GM12873 (cell line): Measurements from ENCODE around the gene RECK.

Experiments used
- TF ChIP-seq, protein P1 (sequence below): IDR thresholded peaks from 2 replicates; pipeline ENCODE4 v1.5.1; 2012; ENCODE audit warnings: low read depth, mild to moderate bottlenecking, moderate library complexity, low read length, control low read depth; ENCODE audit not compliant: insufficient read depth; ENCODE audit errors: missing control alignments

RECK gene

DNA sequence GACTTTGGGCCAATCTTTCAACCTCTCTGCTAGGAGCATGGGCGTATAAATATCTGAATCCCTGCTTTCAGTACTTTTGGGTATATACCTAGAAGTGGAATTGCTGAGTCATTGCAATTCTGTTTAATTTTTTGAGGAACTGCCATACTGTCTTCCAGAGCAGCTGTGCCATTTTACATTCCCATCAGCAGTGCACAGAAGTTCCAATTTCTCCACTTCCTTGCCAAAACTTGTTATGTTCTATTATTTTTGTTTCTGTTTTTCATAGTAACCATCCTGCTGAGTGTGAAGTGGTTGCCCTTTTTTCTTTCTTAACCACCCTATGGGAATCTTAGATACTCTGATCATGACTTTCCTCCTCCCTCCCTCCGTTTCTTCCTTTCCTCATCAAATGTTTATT lies 121.4 kb downstream of the RECK start:
- TF ChIP-seq, protein P1, sequence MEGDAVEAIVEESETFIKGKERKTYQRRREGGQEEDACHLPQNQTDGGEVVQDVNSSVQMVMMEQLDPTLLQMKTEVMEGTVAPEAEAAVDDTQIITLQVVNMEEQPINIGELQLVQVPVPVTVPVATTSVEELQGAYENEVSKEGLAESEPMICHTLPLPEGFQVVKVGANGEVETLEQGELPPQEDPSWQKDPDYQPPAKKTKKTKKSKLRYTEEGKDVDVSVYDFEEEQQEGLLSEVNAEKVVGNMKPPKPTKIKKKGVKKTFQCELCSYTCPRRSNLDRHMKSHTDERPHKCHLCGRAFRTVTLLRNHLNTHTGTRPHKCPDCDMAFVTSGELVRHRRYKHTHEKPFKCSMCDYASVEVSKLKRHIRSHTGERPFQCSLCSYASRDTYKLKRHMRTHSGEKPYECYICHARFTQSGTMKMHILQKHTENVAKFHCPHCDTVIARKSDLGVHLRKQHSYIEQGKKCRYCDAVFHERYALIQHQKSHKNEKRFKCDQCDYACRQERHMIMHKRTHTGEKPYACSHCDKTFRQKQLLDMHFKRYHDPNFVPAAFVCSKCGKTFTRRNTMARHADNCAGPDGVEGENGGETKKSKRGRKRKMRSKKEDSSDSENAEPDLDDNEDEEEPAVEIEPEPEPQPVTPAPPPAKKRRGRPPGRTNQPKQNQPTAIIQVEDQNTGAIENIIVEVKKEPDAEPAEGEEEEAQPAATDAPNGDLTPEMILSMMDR, result no peak

DNA sequence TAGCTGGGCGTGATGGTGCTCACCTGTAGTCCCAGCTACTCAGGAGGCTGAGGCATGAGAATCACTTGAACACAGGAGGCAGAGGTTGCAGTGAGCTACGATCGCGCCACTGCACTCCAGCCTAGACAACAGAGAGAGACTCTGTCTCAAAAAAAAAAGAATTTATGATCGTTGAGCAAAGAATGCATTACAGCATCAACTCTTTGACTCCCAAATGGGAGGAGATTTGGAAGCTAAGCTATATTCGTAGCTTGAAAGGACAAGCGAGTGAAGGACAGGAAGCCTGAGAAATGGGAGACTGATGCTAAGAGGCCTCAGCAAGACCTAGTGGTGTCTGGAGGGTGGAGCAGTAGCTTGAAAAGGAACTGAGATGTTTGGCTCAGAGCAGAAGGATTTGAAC lies 122.2 kb downstream of the RECK start:
- TF ChIP-seq, protein P1, result no peak

DNA sequence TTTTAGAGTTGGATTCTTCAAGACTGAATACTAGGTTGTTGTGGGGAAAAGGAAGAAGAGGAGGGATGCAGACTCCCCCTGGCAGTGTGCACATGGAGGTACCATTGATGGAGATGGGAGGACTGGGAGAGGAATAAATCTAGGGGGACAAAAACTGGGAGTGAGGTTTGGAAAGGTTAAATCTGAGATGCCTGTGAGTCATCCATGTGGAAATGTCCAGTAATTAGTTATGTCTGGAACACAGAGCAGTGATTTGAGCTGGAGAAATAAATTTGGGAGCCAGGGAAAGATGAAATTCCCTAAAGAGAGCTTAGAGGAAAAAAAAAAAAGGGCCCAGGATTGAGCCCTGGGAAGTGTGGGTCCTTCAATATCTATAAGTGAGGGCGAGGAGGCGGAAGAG lies 124.5 kb downstream of the RECK start:
- TF ChIP-seq, protein P1, result no peak

DNA sequence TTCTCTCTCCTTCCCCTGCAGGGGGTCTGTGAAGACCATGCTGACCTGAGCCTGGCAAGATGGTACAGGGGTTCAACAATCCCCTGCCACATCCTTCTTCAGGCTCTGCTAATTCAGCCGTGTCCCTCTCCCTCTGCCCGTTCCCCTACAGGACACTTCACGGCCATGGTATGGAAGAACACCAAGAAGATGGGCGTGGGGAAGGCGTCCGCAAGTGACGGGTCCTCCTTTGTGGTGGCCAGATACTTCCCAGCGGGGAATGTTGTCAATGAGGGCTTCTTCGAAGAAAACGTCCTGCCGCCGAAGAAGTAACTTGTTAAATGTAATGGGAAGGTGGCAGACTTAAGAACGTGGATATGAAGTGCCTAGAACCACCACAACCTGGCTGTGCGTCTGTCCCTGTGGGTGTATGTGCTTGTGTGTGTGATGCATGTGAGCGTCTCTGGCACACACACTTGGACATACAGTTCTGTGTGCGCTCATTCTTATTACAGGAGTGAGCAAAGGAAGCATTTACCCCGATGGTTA lies 125.6 kb downstream of the RECK start:
- TF ChIP-seq, protein P1, result no peak

DNA sequence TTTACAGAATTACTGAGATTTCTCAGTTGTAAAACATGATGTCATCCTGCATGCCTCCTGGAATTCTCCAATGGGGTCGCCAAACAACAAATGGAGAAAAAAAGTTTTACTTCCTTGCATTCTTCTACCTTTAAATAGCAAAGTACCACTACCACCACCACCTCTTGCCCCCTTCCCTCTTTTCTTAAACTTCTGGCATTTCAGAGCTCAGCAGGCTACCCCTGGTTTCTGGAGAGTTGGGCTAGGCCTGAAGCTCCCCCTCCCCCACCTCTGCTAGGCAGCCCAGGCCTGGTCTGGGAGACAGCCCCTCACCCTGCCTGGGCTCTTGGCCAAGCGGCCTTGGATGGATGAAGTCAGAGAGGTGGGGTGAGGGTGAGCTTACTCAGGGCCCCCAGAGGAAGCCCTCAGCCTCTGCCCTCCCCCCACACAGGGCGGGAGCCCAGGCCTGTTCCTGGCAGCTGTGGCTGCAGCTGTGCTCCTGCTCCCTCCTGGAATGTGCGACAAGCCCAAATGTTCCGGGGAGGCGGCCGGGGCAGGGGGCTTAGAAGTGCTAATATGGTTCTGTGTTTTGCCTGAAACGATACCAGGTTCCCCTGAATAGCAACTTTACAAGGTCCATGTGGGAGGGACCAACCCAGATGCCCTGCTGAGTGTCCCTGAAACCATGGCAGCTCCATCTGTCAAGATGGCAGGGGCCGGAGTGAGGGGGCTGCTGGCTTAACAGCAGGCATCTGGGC lies 126.5 kb downstream of the RECK start:
- TF ChIP-seq, protein P1, result no peak

DNA sequence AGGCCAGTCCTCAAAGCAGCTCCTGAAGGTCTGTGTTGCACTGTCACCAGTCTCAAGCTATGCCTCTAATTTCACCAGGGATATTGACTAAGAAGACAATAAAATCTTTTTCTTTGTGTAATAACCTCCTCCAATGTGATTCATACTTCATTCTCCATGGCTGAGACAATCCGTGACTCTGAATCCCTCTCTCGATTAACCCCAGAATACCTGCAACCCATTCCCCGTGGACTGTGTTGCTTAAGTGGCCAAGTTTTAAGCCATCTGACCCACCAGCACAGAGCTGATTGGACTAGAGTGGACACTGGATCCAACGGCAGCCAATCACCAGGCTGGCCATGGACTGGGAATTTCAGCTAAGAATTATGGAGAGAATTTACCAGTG lies 127.1 kb downstream of the RECK start:
- TF ChIP-seq, protein P1, result no peak

DNA sequence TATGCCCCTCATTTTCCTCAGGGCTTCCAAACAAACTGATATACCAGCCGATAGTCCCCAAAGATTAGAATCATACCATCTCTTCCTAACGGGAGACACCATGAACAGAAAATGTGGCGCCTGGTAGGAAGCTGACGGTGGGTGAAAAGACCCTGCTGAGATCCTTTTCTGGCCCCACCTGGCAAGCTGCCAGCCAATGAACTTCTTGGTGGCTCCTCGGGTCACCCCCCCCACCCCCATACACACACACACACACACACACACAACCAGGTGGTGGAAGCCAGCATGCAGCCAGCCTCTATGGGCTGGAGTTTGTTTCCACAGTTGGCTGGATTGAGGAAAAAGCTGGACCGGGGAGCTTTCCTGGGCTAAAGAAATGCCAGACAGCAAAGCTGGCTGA lies 127.7 kb downstream of the RECK start:
- TF ChIP-seq, protein P1, result no peak

DNA sequence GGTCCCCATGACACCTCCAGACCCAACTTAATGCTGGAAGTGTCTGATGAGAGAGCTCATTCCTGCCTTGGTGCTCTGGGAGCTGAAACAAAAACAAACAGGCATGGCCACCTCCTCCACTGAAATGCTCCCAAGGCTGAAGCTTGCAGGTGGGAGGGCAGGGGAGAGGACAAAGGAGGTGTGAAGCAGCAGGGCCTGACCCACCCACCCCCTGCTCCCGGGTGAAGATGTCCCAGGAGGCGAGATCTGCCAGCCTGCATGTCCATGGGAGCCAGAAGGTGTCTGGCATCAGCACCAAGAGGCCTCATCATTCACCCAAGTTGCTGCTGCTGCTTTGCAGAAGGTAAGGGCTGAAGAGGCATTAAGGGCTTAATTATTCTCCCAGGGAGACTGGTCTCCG lies 128.3 kb downstream of the RECK start:
- TF ChIP-seq, protein P1, result no peak
